ENCODE data around the gene CACFD1. TPM values are rescaled to one million over a fixed set of nuclear protein-coding genes. Genes with fewer than 3 reads are reported as not detected.

CACFD1 gene
- total RNA-seq, 1 experiment from 2014 or later, result 7.5 TPM

DNA sequence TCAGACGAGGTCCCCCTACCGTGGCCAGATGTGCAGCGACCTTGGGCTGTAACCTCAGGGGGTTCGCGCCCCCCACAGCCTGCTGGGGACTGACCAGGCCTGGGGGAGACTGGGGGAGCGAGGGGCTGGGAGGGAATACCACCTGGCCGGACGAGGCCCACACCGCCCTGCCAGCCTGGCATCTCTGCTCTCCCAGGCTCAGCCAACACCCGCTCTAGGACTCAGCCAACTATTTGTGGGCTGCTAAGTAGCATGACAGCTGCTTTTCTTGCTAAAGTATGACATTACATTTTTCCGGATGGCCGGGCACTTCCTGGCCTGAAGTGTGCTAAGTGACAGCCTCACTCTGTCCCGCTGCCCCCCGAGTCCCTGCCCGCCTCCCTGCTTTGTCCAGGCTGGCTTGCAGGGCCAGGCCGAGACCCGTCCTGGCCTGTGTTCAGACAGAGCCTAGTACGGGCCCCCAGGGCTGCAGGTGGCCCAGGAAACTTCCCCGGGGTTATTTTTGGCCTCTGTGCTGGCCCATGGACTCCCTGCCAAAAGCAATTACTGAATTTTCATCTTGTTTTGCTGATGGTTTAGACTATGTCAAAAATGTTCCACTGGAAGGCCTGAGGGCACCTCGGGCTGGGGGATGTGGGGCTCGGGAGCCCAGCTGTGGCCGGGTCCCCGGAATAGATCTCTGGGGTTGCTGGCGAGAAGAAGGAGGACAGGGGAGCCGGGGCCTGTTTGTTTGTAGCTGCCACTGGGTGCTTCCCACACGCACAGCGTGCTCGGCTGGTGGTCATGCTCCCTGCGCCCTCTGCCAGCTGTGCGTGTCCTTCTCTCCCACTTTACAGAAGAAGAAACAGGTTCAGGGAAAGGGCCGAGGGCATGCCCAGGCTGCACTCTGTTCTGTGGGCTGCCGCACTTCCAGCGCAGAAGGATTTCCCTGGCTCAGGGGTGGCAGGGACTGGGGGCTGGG, 32.6 kb downstream of the CACFD1 start:
- BruUV-seq (replicated peaks), result no TSS peak

DNA sequence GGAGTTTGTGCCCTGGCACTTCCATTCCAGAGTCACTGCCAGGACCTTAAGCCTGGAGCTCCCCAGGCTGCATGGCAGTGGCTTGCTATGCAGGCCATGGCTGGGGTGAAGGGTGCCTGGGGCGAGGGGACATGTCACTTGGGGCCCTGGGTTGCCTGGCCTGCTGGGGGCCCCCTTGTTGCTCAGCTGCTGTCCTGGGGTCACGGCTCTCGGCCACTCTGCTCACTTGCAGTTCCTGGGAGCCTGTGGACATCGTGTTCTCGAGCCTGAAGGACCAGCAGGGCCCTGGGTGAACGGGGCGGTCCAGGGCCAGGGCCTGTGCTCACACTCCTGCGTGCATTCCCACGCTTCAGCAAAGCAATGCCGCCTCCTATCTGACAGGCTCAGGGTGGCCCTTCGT, 33.6 kb downstream of the CACFD1 start:
- Histone ChIP-seq H3K9me2 (replicated peaks; ENCODE audit: low read length) (no peaks in the 10 kb centered on the region), H3K4me2 (ENCODE audit: low read length) (no peak overlapping the region), H3K79me2 (ENCODE audit: low read length) (no peaks in the 10 kb centered on the region), H3F3A (ENCODE audit: low read length, unreplicated experiment) (no peaks in the 10 kb centered on the region), H3K27ac (ENCODE audit: low read length) (no peak overlapping the region), H3K4me3 (ENCODE audit: low read length) (no peak overlapping the region), H3K9ac (ENCODE audit: low read length) (no peak overlapping the region), H2AFZ (ENCODE audit: low read length) (no peak overlapping the region), H4K20me1 (ENCODE audit: low read length) (no peaks in the 10 kb centered on the region), H3K4me1 (ENCODE audit: insufficient read depth, low read length) (no peaks in the 10 kb centered on the region), H3K27me3 (ENCODE audit: low read length) (no peaks in the 10 kb centered on the region), H3K36me3 (ENCODE audit: low read depth, low read length) (no peaks in the 10 kb centered on the region), H3K9me3 (ENCODE audit: low read length) (no peaks in the 10 kb centered on the region)
- ATAC-seq (no peak), DNase-seq (no peak)
- POLR2A ChIA-PET (ENCODE audit: unreplicated experiment), result no interaction called here
- TF ChIP-seq EZH2 (IDR thresholded peaks at IDR 0.05; ENCODE audit: low read length, unreplicated experiment) (no peak), EZH2phosphoT487 (IDR thresholded peaks at IDR 0.05; ENCODE audit: borderline replicate concordance, low read length) (no peak)
- TF ChIP-seq, protein P1, sequence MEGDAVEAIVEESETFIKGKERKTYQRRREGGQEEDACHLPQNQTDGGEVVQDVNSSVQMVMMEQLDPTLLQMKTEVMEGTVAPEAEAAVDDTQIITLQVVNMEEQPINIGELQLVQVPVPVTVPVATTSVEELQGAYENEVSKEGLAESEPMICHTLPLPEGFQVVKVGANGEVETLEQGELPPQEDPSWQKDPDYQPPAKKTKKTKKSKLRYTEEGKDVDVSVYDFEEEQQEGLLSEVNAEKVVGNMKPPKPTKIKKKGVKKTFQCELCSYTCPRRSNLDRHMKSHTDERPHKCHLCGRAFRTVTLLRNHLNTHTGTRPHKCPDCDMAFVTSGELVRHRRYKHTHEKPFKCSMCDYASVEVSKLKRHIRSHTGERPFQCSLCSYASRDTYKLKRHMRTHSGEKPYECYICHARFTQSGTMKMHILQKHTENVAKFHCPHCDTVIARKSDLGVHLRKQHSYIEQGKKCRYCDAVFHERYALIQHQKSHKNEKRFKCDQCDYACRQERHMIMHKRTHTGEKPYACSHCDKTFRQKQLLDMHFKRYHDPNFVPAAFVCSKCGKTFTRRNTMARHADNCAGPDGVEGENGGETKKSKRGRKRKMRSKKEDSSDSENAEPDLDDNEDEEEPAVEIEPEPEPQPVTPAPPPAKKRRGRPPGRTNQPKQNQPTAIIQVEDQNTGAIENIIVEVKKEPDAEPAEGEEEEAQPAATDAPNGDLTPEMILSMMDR (conservative IDR thresholded peaks at IDR 0.05; ENCODE audit: low read depth, low read length), result no peak
- CTCF ChIA-PET, result no interaction called here
- intact Hi-C loops (cut with micrococcal nuclease), result no loop called here
- BruUV-seq (replicated peaks), result no TSS peak

More for the DNA sequence above, 32.6 kb downstream of the CACFD1 start:
- Histone ChIP-seq H3K4me3 (ENCODE audit: low read length) (no peak overlapping the region), H3K79me2 (ENCODE audit: low read length) (no peaks in the 10 kb centered on the region), H3F3A (ENCODE audit: low read length, unreplicated experiment) (no peaks in the 10 kb centered on the region), H3K4me2 (ENCODE audit: low read length) (no peak overlapping the region), H2AFZ (ENCODE audit: low read length) (no peak overlapping the region), H3K9me3 (ENCODE audit: low read length) (no peaks in the 10 kb centered on the region), H3K27me3 (ENCODE audit: low read length) (no peaks in the 10 kb centered on the region), H3K27ac (ENCODE audit: low read length) (no peak overlapping the region), H4K20me1 (ENCODE audit: low read length) (no peaks in the 10 kb centered on the region), H3K9me2 (replicated peaks; ENCODE audit: low read length) (no peaks in the 10 kb centered on the region), H3K36me3 (ENCODE audit: low read depth, low read length) (no peaks in the 10 kb centered on the region), H3K9ac (ENCODE audit: low read length) (no peak overlapping the region), H3K4me1 (ENCODE audit: insufficient read depth, low read length) (no peaks in the 10 kb centered on the region)
- intact Hi-C loops (cut with micrococcal nuclease), result no loop called here
- no peak for TF ChIP-seq EZH2phosphoT487 (IDR thresholded peaks at IDR 0.05; ENCODE audit: borderline replicate concordance, low read length)
- TF ChIP-seq EZH2 (IDR thresholded peaks at IDR 0.05; ENCODE audit: low read length, unreplicated experiment), result no peak
- TF ChIP-seq, protein P1 (conservative IDR thresholded peaks at IDR 0.05; ENCODE audit: low read depth, low read length), result no peak
- ChIA-PET POLR2A (ENCODE audit: unreplicated experiment) (no interaction called here), CTCF (no interaction called here)
- DNase-seq, result no peak
- no peak for ATAC-seq
